H1 (cell line): Measurements from ENCODE around the gene RBBP8. TPM values are rescaled to one million over a fixed set of nuclear protein-coding genes. Genes with fewer than 3 reads are reported as not detected.

Experiments
- CTCF ChIA-PET: fragments of 300-600 bp; sonication (Branson Sonifier 250); formaldehyde crosslinking; loops from one replicate; lab custom pipeline; 2021; ENCODE audit not compliant: partially characterized antibody; lab: Charles Lee
- POLR2A ChIA-PET: fragments of 300-600 bp; sonication (Branson Sonifier 250); formaldehyde crosslinking; loops from one replicate; lab custom pipeline; 2021; ENCODE audit warnings: inconsistent platforms; ENCODE audit not compliant: partially characterized antibody; lab: Charles Lee
- DNase-seq, 2 experiments: peaks; one replicate each; pipeline versions ENCODE4 v3.0.0 to v3.0.0-alpha.2; 2010 to 2022; ENCODE audit warnings: low spot score in 2 of 2, low read depth in 1 of 2, mixed read lengths in 1 of 2
- FAIRE-seq: peaks from 2 replicates; lab custom pipeline; 2011; peaks lifted over from hg19 to GRCh38; lab: Jason Lieb, UNC
- H2AFZ ChIP-seq: 2 replicates; pipeline ENCODE4 v1.8.1; 2012; ENCODE audit warnings: low read length, inconsistent platforms
- H2AK5ac ChIP-seq: 2 replicates; pipeline ENCODE4 v1.6.1; 2013; ENCODE audit warnings: low read depth, low read length
- H2BK120ac ChIP-seq: replicated peaks from 2 replicates; pipeline ENCODE3; 2013; ENCODE audit warnings: low read depth, low read length, inconsistent platforms
- H2BK12ac ChIP-seq: 2 replicates; pipeline ENCODE4 v1.6.1; 2013; ENCODE audit warnings: low read depth, low read length
- H2BK15ac ChIP-seq: 2 replicates; pipeline ENCODE4 v1.6.1; 2013; ENCODE audit warnings: low read length
- H2BK20ac ChIP-seq: 2 replicates; pipeline ENCODE4 v1.6.1; 2013; ENCODE audit warnings: low read length
- H2BK5ac ChIP-seq: 2 replicates; pipeline ENCODE4 v1.6.1; 2013; ENCODE audit warnings: low read depth, low read length
- H3K14ac ChIP-seq: 2 replicates; pipeline ENCODE4 v1.6.1; 2013; ENCODE audit warnings: inconsistent platforms; ENCODE audit not compliant: insufficient read length
- H3K18ac ChIP-seq: 2 replicates; pipeline ENCODE4 v1.6.1; 2013; ENCODE audit warnings: low read length; ENCODE audit errors: extremely low read depth
- H3K23ac ChIP-seq: 2 replicates; pipeline ENCODE4 v1.6.1; 2013; ENCODE audit warnings: inconsistent platforms; ENCODE audit not compliant: insufficient read length
- H3K23me2 ChIP-seq: 2 replicates; pipeline ENCODE4 v1.6.1; 2013; ENCODE audit warnings: low read depth, low read length
- H3K27ac ChIP-seq: 2 replicates; pipeline ENCODE4 v1.6.1; 2011; ENCODE audit warnings: low read depth, low read length, inconsistent platforms
- H3K27me3 ChIP-seq, 4 experiments: replicated peaks in 1 of 4; 1 replicate in 1 of 4; 2 replicates in 3 of 4; pipeline versions ENCODE4 v1.6.1 to v1.8.1; 2011 to 2013; ENCODE audit warnings: low read length in 3 of 4, mild to moderate bottlenecking in 3 of 4, inconsistent platforms in 2 of 4, mixed read lengths in 2 of 4, moderate library complexity in 1 of 4; ENCODE audit not compliant: control insufficient read depth in 3 of 4, insufficient read depth in 3 of 4; ENCODE audit errors: extremely low read depth in 1 of 4
- H3K36me3 ChIP-seq, 4 experiments: 2 replicates each; pipeline versions ENCODE4 v1.6.1 to v1.8.1; 2011 to 2013; ENCODE audit warnings: mild to moderate bottlenecking in 4 of 4, low read length in 3 of 4, moderate library complexity in 2 of 4, control low read depth in 1 of 4, inconsistent platforms in 1 of 4; ENCODE audit not compliant: insufficient read depth in 4 of 4, control insufficient read depth in 2 of 4
- H3K4ac ChIP-seq: replicated peaks from 2 replicates; pipeline ENCODE3; 2013; ENCODE audit warnings: low read length, low read depth, mixed read lengths, inconsistent platforms; ENCODE audit not compliant: insufficient read length
- H3K4me1 ChIP-seq, 4 experiments: replicated peaks in 1 of 4; 1 replicate in 1 of 4; 2 replicates in 3 of 4; pipeline versions ENCODE4 v1.6.1 to v1.8.1; 2011 to 2013; ENCODE audit warnings: low read length in 3 of 4, inconsistent platforms in 2 of 4, mixed read lengths in 1 of 4; ENCODE audit not compliant: insufficient read depth in 4 of 4, control insufficient read depth in 3 of 4
- H3K4me2 ChIP-seq, 2 experiments: 2 replicates each; pipeline versions ENCODE4 v1.6.1 to v1.8.1; 2011 to 2013; ENCODE audit warnings: low read depth in 2 of 2, low read length in 2 of 2, control low read depth in 1 of 2, inconsistent platforms in 1 of 2, mild to moderate bottlenecking in 1 of 2; ENCODE audit not compliant: insufficient read depth in 1 of 2
- H3K4me3 ChIP-seq, 4 experiments: fragments of 200-600, 300-600 bp in 1 of 4; sonication (generic), shearing (Covaris generic), sonication (Bioruptor Twin) in 1 of 4; 2 replicates each; pipeline versions ENCODE4 v1.5.1 to v1.8.1; 2011 to 2016; ENCODE audit warnings: low read length in 4 of 4, low read depth in 3 of 4, control low read depth in 2 of 4, inconsistent platforms in 2 of 4, mild to moderate bottlenecking in 2 of 4, mixed read lengths in 1 of 4, moderate library complexity in 1 of 4; ENCODE audit not compliant: insufficient read depth in 2 of 4; ENCODE audit errors: extremely low read depth in 1 of 4
- H3K56ac ChIP-seq: replicated peaks from 2 replicates; pipeline ENCODE3; 2013; ENCODE audit warnings: low read depth, mild to moderate bottlenecking, mixed read lengths, low read length, inconsistent platforms; ENCODE audit not compliant: insufficient read length
- H3K79me1 ChIP-seq: 2 replicates; pipeline ENCODE4 v1.6.1; 2013; ENCODE audit warnings: low read depth, low read length, control low read depth
- H3K79me2 ChIP-seq, 2 experiments: 2 replicates each; pipeline versions ENCODE4 v1.6.1 to v1.8.1; 2012 to 2013; ENCODE audit warnings: low read length in 2 of 2, mild to moderate bottlenecking in 2 of 2, inconsistent platforms in 1 of 2; ENCODE audit not compliant: insufficient read depth in 2 of 2, control insufficient read depth in 1 of 2
- H3K9ac ChIP-seq, 4 experiments: replicated peaks in 1 of 4; 1 replicate in 1 of 4; 2 replicates in 3 of 4; pipeline versions ENCODE4 v1.6.1 to v1.8.1; 2011 to 2013; ENCODE audit warnings: low read depth in 3 of 4, low read length in 3 of 4, control low read depth in 2 of 4, mild to moderate bottlenecking in 2 of 4, moderate library complexity in 2 of 4, inconsistent platforms in 1 of 4; ENCODE audit errors: extremely low read depth in 1 of 4
- H3K9me3 ChIP-seq, 2 experiments: 2 replicates each; pipeline versions ENCODE4 v1.6.1 to v1.8.1; 2012 to 2013; ENCODE audit warnings: mild to moderate bottlenecking in 2 of 2, moderate library complexity in 2 of 2, control low read depth in 1 of 2, inconsistent platforms in 1 of 2, low read depth in 1 of 2, low read length in 1 of 2, mixed read lengths in 1 of 2; ENCODE audit not compliant: insufficient read depth in 2 of 2
- H4K20me1 ChIP-seq, 2 experiments: replicated peaks in 1 of 2; 2 replicates each; pipeline versions ENCODE3 to v1.8.1; 2011 to 2013; ENCODE audit warnings: inconsistent platforms in 2 of 2, low read length in 2 of 2, mild to moderate bottlenecking in 1 of 2; ENCODE audit not compliant: insufficient read depth in 2 of 2, control insufficient read depth in 1 of 2
- H4K5ac ChIP-seq: 2 replicates; pipeline ENCODE4 v1.6.1; 2013; ENCODE audit warnings: low read length, low read depth, mixed read lengths, inconsistent platforms; ENCODE audit not compliant: insufficient read length
- H4K8ac ChIP-seq: 2 replicates; pipeline ENCODE4 v1.8.0; 2013; ENCODE audit warnings: mild to moderate bottlenecking, moderate library complexity, low read length, inconsistent platforms; ENCODE audit not compliant: insufficient read depth; ENCODE audit errors: extremely low read depth
- H4K91ac ChIP-seq: replicated peaks from 2 replicates; pipeline ENCODE3; 2013; ENCODE audit warnings: low read length, mixed read lengths, inconsistent platforms; ENCODE audit not compliant: insufficient read length
- ASH2L ChIP-seq: fragments of 200-600, 300-600 bp; sonication (generic); IDR thresholded peaks from one replicate; pipeline ENCODE4 v1.7.1; 2017; ENCODE audit warnings: low read length
- BACH1 ChIP-seq: IDR thresholded peaks from 2 replicates; pipeline ENCODE4 v1.6.1; 2012; ENCODE audit warnings: low read length, improper control_type of control experiment
- CBX8 ChIP-seq: fragments of 300-800, 300-1000 bp; sonication (generic); IDR thresholded peaks from 2 replicates; pipeline ENCODE4 v1.7.1; 2016; ENCODE audit warnings: low read depth, low read length, borderline replicate concordance
- EZH2 ChIP-seq: fragments of 200-600 bp; sonication (generic); IDR thresholded peaks from 2 replicates; pipeline ENCODE4 v1.7.1; 2012; ENCODE audit warnings: low read depth, mild to moderate bottlenecking, moderate library complexity, low read length, inconsistent platforms; ENCODE audit not compliant: severe bottlenecking
- GTF2F1 ChIP-seq: IDR thresholded peaks from 2 replicates; pipeline ENCODE4 v1.6.1; 2012; ENCODE audit warnings: low read depth, low read length, improper control_type of control experiment, borderline replicate concordance
- KDM5A ChIP-seq: fragments of 200-600 bp; IDR thresholded peaks from 2 replicates; pipeline ENCODE4 v1.7.1; 2012; ENCODE audit warnings: mild to moderate bottlenecking, low read length, inconsistent platforms, mixed read lengths
- PHF8 ChIP-seq: fragments of 200-600 bp; sonication (generic); conservative IDR thresholded peaks from 2 replicates; pipeline ENCODE4 v1.7.1; 2012; ENCODE audit warnings: low read depth, mild to moderate bottlenecking, inconsistent platforms, low read length, moderate library complexity
- POLR2A ChIP-seq, 2 experiments: IDR thresholded peaks; 1 replicate in 1 of 2; 2 replicates in 1 of 2; pipeline ENCODE4 v1.6.1; 2011; ENCODE audit warnings: low read depth in 2 of 2, low read length in 2 of 2, mild to moderate bottlenecking in 2 of 2; ENCODE audit errors: control extremely low read depth in 1 of 2
- POU5F1 ChIP-seq: IDR thresholded peaks from 2 replicates; pipeline ENCODE4 v1.6.1; 2011; ENCODE audit warnings: low read depth, mild to moderate bottlenecking, low read length, moderate library complexity
- RFX5 ChIP-seq: IDR thresholded peaks from 2 replicates; pipeline ENCODE4 v1.6.1; 2011; ENCODE audit warnings: low read depth, low read length, improper control_type of control experiment, borderline replicate concordance
- SP1 ChIP-seq: IDR thresholded peaks from 2 replicates; pipeline ENCODE4 v1.6.1; 2011; ENCODE audit warnings: low read depth, low read length
- TAF7 ChIP-seq: optimal IDR thresholded peaks from 2 replicates; pipeline ENCODE3; 2011; ENCODE audit warnings: low read depth, mild to moderate bottlenecking, inconsistent platforms, low read length, moderate library complexity, borderline replicate concordance
- TEAD4 ChIP-seq: IDR thresholded peaks from 2 replicates; pipeline ENCODE4 v1.6.1; 2012; ENCODE audit warnings: low read depth, low read length, inconsistent platforms, mixed read lengths
- YY1 ChIP-seq: IDR thresholded peaks from 2 replicates; pipeline ENCODE4 v1.6.1; 2011; ENCODE audit warnings: low read depth, mild to moderate bottlenecking, low read length
- WGBS, 2 experiments: shearing (Covaris generic) in 1 of 2; methylation state at CpG; one replicate each; pipeline versions ENCODE4 v1.1.6 to v1.1.7; 2013 to 2015; ENCODE audit warnings: low lambda C conversion rate in 2 of 2, mixed read lengths in 2 of 2, inconsistent platforms in 1 of 2, low coverage in 1 of 2, missing lambda C conversion rate in 1 of 2; ENCODE audit not compliant: insufficient replicate concordance in 2 of 2, insufficient coverage in 1 of 2, insufficient read length in 1 of 2; ENCODE audit errors: extremely low coverage in 1 of 2, missing lambda C conversion rate in 1 of 2; 5-methylcytosine and 5-hydroxymethylcytosine counted together
- polyA plus RNA-seq, 7 experiments: library from polyadenylated mRNA; depleted of rRNA in 3 of 7; stranded (reverse) in 5 of 7; unstranded in 2 of 7; fragments of >200 nt in 5 of 7; fragments of 200-250 nt in 2 of 7; gene quantifications; 1 replicate in 5 of 7; 2 replicates in 1 of 7; 4 replicates in 1 of 7; pipeline versions ENCODE4 v1.2.1 to v1.2.3, GENCODE V29; 2011 to 2013; ENCODE audit warnings: missing spikeins in 2 of 7, mixed read lengths in 2 of 7
- total RNA-seq: library from RNA; stranded (reverse); fragmentation: NEBNext Ultra II Directional; extraction: Animal tissue kit (Norgen Biotek cat#: 25700); gene quantifications from 2 replicates; pipeline ENCODE4 v1.2.1, GENCODE V29; 2021
- TF ChIP-seq, protein P1 (sequence below): IDR thresholded peaks from 2 replicates; pipeline ENCODE4 v1.6.1; 2012; ENCODE audit warnings: inconsistent platforms

Gene RBBP8
- total and polyA plus RNA-seq, 2 of the 8 experiments (the other 6 are each of a cell fraction or from before 2014, with no cell fraction given), result 16.1 to 65.8 TPM

GRCh38 chr18:22987547-22988189, 54.5 kb downstream of the RBBP8 start:
- Histone ChIP-seq H3K14ac (no peak overlapping the region), H2BK120ac (no peak overlapping the region), H3K79me2 (no peaks in the 10 kb centered on the region), H3K23me2 (no peaks in the 10 kb centered on the region), H3K9ac (no peak overlapping the region), H4K20me1 (no peaks in the 10 kb centered on the region), H2AFZ (no peak overlapping the region), H4K8ac (no peak overlapping the region; the same call in 1 of the 2 replicates), H3K27ac (no peak overlapping the region), H3K36me3 (peaks cover 6 to 37% (median 21%) of the 10 kb centered on the region in 4 experiments; a peak in 5 of 8 replicates), H3K79me1 (no peaks in the 10 kb centered on the region), H3K4me3 (no peak overlapping the region), H2AK5ac (no peak overlapping the region), H3K18ac (no peak overlapping the region), H2BK12ac (no peak overlapping the region), H2BK20ac (no peak overlapping the region), H2BK5ac (no peak overlapping the region), H3K4me1 (no peaks in the 10 kb centered on the region), H3K4ac (no peak overlapping the region), H3K23ac (no peak overlapping the region), H4K5ac (no peak overlapping the region), H3K56ac (no peak overlapping the region), H3K9me3 (no peaks in the 10 kb centered on the region), H2BK15ac (no peak overlapping the region), H4K91ac (no peak overlapping the region), H3K27me3 (no peaks in the 10 kb centered on the region), H3K4me2 (no peak overlapping the region)
- POLR2A ChIA-PET, result no interaction called here
- DNase-seq, result no peak
- FAIRE-seq, result no peak
- WGBS, 2 experiments, result 89% methylated on average over 3 of the region's 3 CpGs; no CpG with 5 or more reads in 1 of the 2 experiments
- CTCF ChIA-PET, result interaction anchor here (2.0 kb wide), 1 partner anchor 174 kb away, joined by 11 read pairs; no protein-coding TSS in a partner anchor
- no peak for TF ChIP-seq PHF8
- TF ChIP-seq EZH2, result no peak
- no peak for TF ChIP-seq BACH1
- TF ChIP-seq POLR2A (IDR thresholded peaks at IDR 0.05; ENCODE audit: control extremely low read depth in 1 of 2, low read depth in 2 of 2, low read length in 2 of 2), result no peak
- TF ChIP-seq SP1, result no peak
- TF ChIP-seq RFX5, result no peak
- no peak for TF ChIP-seq KDM5A
- no peak for TF ChIP-seq CBX8
- TF ChIP-seq, protein P1, sequence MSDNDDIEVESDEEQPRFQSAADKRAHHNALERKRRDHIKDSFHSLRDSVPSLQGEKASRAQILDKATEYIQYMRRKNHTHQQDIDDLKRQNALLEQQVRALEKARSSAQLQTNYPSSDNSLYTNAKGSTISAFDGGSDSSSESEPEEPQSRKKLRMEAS, result no peak
- no peak for TF ChIP-seq GTF2F1
- TF ChIP-seq TEAD4, result no peak
- TF ChIP-seq ASH2L, result no peak
- TF ChIP-seq TAF7, result no peak
- no peak for TF ChIP-seq YY1
- no peak for TF ChIP-seq POU5F1
